HG03108 (cell line): ENCODE data around the gene NELFCD.
"Not testable (repeated sequence)": the region's sequence is repeated elsewhere in the genome, so short reads cannot be mapped to it uniquely, and the experiment has no call there.

ENCODE experiments used
- ATAC-seq: cut with Tn5 transposase; IDR thresholded peaks from one replicate; pipeline ENCODE4 v1.9.1; 2021; ENCODE audit warnings: moderate library complexity; ENCODE audit not compliant: unreplicated experiment

The NELFCD gene

DNA sequence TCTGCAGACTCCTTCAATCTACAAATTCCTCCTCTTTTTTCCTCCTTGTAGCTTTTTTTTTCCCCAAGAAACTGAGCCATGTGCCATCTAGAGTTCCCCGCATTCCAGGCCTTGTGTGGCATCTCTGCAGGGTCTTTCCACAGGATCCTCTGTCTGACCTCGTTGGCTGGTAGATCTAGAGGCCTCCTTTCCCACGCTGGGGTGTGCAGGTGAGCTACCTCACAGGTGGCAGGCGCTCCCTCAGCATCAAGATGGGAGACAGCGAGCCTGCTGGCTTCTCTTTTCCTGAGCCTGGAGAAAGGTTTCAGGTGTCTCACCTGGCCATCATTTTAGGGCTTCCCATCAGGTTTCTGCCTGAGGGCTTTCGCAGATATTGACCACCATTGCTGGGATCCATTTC, 9.6 kb upstream of the NELFCD start:
- no peak for ATAC-seq

GRCh38 chr20:58973179-58973578, 7.9 kb upstream of the NELFCD start:
- ATAC-seq, result no peak

GRCh38 chr20:58973866-58974265, 7.2 kb upstream of the NELFCD start:
- ATAC-seq, result no peak

- ATAC-seq, result no peak
Measured at GRCh38 chr20:58975353-58975752, 5.7 kb upstream of the NELFCD start.

DNA sequence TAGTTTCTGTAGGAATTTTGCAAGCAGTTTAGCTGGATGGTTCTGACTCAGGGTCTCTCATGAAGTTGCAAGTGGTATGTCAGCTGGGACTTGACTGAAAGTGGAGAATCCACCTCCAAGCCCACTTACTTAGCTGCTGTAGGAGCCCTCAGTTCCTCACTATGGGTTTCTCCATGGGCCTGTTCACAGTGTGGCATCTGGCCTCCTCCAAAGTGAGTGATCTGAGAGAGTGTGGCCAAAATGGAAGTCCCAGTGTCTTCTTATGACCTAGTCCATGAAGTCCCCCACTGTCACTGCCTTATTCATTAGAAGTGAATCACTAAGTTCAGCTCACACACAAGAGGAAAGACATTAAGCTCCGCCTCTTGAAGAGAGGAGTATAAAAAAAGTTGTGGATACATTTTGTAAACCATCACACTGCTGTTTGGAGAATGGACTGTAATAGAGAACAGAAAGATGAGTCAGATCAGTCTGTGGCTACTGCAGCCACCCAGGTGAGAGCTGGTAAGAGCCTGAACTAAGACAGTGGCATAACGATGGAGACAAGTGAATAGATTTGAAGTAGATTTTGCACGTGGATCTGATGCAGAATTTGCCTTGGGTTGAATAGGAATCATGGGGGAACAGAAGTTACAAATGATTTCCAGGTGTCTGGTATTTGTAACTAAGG, 4.9 kb upstream of the NELFCD start:
- no peak for ATAC-seq

- ATAC-seq, result no peak
Measured at GRCh38 chr20:58978351-58979190, 2.5 kb upstream of the NELFCD start.

- no peak for ATAC-seq
Measured at GRCh38 chr20:58981628-58982364, 740 bp downstream of the NELFCD start.

- ATAC-seq, result no peak
Measured at GRCh38 chr20:58982406-58983114, 1.5 kb downstream of the NELFCD start.

GRCh38 chr20:58983115-58983468, 2.0 kb downstream of the NELFCD start:
- ATAC-seq, result not testable (repeated sequence)

DNA sequence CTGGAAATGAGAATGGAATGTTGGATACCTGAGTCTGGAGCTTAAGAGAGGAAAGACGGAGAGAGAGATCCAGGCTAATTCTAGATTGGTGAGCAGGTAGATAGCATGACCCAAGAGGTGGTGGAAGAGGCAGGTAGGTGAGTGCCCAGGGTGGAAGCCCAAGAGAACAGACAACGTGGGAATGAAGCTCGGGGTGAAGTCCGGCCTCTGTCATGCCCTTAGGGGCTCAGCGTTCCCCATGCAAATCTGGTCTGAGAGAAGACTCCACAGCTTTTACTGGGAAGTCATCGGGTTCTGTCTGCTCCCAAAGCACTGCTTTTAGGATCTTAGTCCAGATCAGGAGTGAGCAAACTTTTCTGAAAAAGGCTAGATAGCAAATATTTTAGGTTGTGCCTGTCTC, 3.6 kb downstream of the NELFCD start:
- no peak for ATAC-seq

- ATAC-seq, result no peak
Measured at GRCh38 chr20:58985656-58986055, 4.6 kb downstream of the NELFCD start.

DNA sequence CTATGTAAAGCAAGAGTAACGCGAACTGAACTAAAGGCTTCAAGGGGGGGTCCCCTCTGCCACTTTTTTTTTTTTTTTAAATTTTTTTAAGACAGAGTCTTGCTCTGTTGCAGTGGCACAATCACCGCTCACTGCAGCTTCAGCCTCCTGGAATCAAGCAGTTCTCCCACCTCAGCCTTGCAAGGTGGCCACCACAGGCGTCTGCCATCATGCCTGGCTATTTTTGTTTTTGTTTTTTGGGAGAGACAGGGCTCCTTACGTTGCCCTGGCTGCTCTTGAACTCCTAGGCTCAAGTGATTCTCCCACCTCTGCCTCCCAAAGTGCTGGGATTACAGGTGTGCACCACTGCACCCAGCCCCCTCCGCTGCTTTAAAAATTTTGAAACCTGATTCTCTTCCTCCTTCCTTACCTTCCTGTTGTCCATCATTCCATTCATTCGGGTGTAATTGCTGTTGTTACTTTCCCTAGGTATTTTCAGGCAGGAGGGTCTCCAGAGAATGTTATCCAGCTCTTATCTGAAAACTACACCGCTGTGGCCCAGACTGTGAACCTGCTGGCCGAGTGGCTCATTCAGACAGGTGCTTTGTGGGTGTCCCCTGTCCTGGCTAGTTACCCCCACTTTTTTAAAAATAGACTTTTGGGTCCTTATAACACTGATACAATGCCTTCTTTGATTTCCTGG, 5.4 kb downstream of the NELFCD start:
- no peak for ATAC-seq

DNA sequence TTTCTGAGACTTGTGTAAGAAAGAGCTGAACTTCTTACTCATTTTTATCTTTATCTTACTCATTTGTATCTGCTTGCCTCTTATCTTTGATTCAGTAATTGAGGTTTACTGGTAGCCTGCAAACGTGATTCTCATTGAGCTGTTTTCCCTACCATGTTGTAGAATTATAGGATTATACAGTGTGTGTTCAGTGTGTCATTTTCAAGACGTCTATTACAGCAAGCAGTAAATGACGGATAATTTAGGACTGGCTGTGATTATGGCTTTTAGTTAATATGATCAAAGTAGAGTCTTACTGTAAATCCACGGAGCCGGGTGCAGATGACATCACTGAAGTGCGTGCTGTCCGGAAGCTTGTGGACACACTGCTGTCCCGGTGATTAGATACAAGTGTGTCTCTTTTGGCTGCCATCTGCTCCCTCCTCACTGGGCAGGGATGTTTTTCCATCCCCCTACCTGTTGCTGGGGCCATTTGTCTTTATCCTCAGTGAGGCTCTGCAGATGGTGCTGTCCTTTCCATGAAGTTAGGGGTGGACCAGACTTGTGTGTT, 6.0 kb downstream of the NELFCD start:
- ATAC-seq, result no peak

GRCh38 chr20:58987790-58988564, 6.9 kb downstream of the NELFCD start:
- ATAC-seq, result no peak

- ATAC-seq, result no peak
Measured at GRCh38 chr20:58988565-58988882, 7.5 kb downstream of the NELFCD start.

DNA sequence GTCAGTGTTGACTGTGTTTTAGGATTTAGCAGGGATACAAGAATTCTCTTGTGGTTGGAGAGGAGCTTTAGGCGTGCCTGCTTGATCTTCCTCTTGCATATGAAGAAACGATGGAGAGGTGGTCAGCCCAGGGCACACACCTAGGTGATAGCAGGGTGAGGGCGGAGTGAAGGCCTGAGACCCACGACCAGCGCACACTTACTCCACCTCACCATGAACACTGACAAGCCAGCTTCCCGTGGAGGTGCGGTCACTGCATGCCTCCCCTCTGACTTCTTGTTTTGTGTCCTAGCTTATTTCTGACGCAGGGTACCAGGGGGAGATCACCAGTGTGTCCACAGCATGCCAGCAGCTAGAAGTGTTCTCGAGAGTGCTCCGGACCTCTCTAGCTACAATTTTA, 8.1 kb downstream of the NELFCD start:
- ATAC-seq, result no peak

DNA sequence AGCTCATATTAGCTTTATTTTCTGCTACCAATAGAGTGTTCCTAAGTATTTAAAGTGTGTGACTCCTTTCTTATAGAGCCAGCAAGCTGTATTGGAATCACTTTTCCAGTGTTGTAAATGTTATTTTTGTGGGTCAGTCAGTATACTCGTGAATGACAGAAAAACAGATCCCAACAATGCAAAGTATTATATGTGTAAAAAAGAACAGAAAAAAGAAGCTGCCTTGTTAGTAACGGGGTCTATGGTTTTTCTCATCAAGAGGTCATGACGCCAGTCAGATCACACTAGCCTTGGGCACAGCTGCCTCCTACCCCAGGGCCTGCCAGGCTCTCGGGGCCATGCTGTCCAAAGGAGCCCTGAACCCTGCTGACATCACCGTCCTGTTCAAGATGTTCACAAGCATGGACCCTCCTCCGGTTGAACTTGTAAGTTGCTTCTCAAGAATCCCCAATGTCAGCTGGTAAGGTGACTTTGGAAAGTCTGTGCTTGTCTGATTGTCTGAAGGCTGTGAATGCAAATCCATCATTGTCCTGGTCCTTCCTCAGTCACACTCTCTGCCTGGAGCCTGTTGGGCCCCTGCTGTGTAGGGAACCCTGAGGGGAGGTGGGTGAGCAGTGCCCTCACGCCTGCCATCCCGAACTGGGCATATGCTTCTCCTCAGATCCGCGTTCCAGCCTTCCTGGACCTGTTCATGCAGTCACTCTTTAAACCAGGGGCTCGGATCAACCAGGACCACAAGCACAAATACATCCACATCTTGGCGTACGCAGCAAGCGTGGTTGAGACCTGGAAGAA, 9.8 kb downstream of the NELFCD start:
- no peak for ATAC-seq

- ATAC-seq, result no peak
Measured at GRCh38 chr20:58991715-58992114, 10.7 kb downstream of the NELFCD start.

DNA sequence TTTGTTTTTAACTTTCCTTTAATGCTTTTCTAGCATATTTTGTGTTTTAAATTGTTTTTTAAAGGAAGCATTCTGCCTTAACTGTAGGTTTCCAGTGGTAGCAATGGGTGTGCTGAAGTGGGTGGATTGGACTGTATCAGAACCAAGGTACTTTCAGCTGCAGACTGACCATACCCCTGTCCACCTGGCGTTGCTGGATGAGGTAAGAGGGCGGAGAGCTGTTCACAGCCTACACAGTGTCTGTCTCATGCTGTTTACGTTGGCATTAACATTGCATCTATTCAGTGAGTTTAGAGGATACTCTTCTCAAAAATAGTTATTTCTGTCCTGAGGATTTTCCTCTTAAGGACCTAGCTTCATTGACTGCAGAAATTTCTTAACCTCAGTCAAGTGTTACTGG, 11.9 kb downstream of the NELFCD start:
- ATAC-seq, result no peak
